ENCODE measurements around the gene CHSY1. TPM values are rescaled to one million over a fixed set of nuclear protein-coding genes. Genes with fewer than 3 reads are reported as not detected.

CHSY1 gene
- total RNA-seq, 4 donors from 2014 or later = 25.6 to 62.8 (median 46.0) TPM

- H3K4me3 ChIP-seq = no peak overlapping the region
- no peaks in the 10 kb centered on the region for H3K36me3 ChIP-seq
- peak overlapping the region in 1 of 2 donors; percentile 8 for H3K27ac ChIP-seq
- H3K4me1 ChIP-seq = peaks cover 0 to 3% of the 10 kb centered on the region in 2 donors
- no peaks in the 10 kb centered on the region for H3K9me3 ChIP-seq
- TF ChIP-seq POLR2A (IDR thresholded peaks at IDR 0.05) = no peak
- no peak for TF ChIP-seq CTCF (IDR thresholded peaks at IDR 0.05)
- H3K27me3 ChIP-seq = no peaks in the 10 kb centered on the region
- intact Hi-C loops (cut with DNase I; ENCODE audit: low total_unique reads) = no loop called here
- no peak for DNase-seq
These were observed 7.6 kb downstream of the CHSY1 start for GRCh38 chr15:101244036-101244781.

- Histone ChIP-seq H3K36me3 (no peaks in the 10 kb centered on the region), H3K27me3 (no peaks in the 10 kb centered on the region), H3K27ac (peak overlapping the region in 1 of 2 donors; percentile 8), H3K4me1 (peaks cover 0 to 3% of the 10 kb centered on the region in 2 donors), H3K4me3 (no peak overlapping the region), H3K9me3 (no peaks in the 10 kb centered on the region)
- intact Hi-C loops (cut with DNase I; ENCODE audit: low total_unique reads) = no loop called here
- TF ChIP-seq CTCF (IDR thresholded peaks at IDR 0.05) (no peak), POLR2A (IDR thresholded peaks at IDR 0.05) (no peak)
- DNase-seq = no peak
These were observed 8.4 kb downstream of the CHSY1 start for GRCh38 chr15:101243420-101243819.

GRCh38 chr15:101242999-101243336, 8.9 kb downstream of the CHSY1 start:
- H3K4me1 ChIP-seq = peaks cover 0 to 3% of the 10 kb centered on the region in 2 donors
- H3K27me3 ChIP-seq = no peaks in the 10 kb centered on the region
- H3K9me3 ChIP-seq = no peaks in the 10 kb centered on the region
- DNase-seq = no peak
- TF ChIP-seq CTCF (IDR thresholded peaks at IDR 0.05) (no peak), POLR2A (IDR thresholded peaks at IDR 0.05) (no peak)
- peak overlapping the region; percentile 8 to 18 for H3K27ac ChIP-seq
- no peaks in the 10 kb centered on the region for H3K36me3 ChIP-seq
- intact Hi-C loops (cut with DNase I; ENCODE audit: low total_unique reads) = no loop called here
- no peak overlapping the region for H3K4me3 ChIP-seq

GRCh38 chr15:101242160-101242998, 9.5 kb downstream of the CHSY1 start:
- Histone ChIP-seq H3K27ac (peak overlapping the region; percentile 8 to 18), H3K4me3 (no peak overlapping the region), H3K27me3 (no peaks in the 10 kb centered on the region), H3K4me1 (peaks cover 0 to 3% of the 10 kb centered on the region in 2 donors), H3K9me3 (no peaks in the 10 kb centered on the region), H3K36me3 (no peaks in the 10 kb centered on the region)
- no peak for DNase-seq
- no peak for TF ChIP-seq CTCF (IDR thresholded peaks at IDR 0.05)
- no peak for TF ChIP-seq POLR2A (IDR thresholded peaks at IDR 0.05)
- intact Hi-C loops (cut with DNase I; ENCODE audit: low total_unique reads) = no loop called here

- H3K9me3 ChIP-seq = no peaks in the 10 kb centered on the region
- TF ChIP-seq POLR2A (IDR thresholded peaks at IDR 0.05) (no peak), CTCF (IDR thresholded peaks at IDR 0.05) (no peak)
- intact Hi-C loops (cut with DNase I; ENCODE audit: low total_unique reads) = no loop called here
- H3K27me3 ChIP-seq = no peaks in the 10 kb centered on the region
- DNase-seq = no peak
- peak overlapping the region in 1 of 2 donors; percentile 8 for H3K27ac ChIP-seq
- peaks cover 0 to 3% of the 10 kb centered on the region in 2 donors for H3K4me1 ChIP-seq
- no peak overlapping the region for H3K4me3 ChIP-seq
- H3K36me3 ChIP-seq = no peaks in the 10 kb centered on the region
These were observed 11.5 kb downstream of the CHSY1 start for GRCh38 chr15:101240358-101240757.

Data from uterus (tissue), 4 donors.